ENCODE results near the gene PGAM2. TPM values are rescaled to one million over a fixed set of nuclear protein-coding genes. Genes with fewer than 3 reads are reported as not detected.

PGAM2 gene
- total RNA-seq, 1 experiment from 2014 or later, result 2.4 TPM

DNA sequence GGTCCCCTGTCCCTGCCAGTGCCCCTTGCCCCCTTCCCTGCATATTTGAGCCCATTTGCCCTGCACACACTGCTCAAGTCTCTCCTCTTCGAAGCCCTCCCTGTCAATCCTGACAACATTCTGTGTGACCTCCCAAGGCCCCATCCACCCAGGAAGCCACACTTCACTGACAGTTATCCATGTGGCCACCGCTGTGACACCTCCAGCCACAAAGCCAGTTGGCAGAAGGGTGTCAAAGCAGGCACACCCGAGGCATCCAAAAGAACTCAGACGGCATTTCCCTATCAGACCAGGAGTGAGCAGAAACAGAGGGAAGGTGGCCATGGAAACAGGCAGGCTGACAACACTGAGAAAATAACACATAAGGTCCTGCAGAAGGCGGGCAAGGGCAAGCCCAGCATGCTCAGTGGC is 12.3 kb upstream of the PGAM2 start (continued):
- TF ChIP-seq GTF2I (CRISPR knock-in tag; conservative IDR thresholded peaks at IDR 0.05), result no peak
- TF ChIP-seq, protein P1, sequence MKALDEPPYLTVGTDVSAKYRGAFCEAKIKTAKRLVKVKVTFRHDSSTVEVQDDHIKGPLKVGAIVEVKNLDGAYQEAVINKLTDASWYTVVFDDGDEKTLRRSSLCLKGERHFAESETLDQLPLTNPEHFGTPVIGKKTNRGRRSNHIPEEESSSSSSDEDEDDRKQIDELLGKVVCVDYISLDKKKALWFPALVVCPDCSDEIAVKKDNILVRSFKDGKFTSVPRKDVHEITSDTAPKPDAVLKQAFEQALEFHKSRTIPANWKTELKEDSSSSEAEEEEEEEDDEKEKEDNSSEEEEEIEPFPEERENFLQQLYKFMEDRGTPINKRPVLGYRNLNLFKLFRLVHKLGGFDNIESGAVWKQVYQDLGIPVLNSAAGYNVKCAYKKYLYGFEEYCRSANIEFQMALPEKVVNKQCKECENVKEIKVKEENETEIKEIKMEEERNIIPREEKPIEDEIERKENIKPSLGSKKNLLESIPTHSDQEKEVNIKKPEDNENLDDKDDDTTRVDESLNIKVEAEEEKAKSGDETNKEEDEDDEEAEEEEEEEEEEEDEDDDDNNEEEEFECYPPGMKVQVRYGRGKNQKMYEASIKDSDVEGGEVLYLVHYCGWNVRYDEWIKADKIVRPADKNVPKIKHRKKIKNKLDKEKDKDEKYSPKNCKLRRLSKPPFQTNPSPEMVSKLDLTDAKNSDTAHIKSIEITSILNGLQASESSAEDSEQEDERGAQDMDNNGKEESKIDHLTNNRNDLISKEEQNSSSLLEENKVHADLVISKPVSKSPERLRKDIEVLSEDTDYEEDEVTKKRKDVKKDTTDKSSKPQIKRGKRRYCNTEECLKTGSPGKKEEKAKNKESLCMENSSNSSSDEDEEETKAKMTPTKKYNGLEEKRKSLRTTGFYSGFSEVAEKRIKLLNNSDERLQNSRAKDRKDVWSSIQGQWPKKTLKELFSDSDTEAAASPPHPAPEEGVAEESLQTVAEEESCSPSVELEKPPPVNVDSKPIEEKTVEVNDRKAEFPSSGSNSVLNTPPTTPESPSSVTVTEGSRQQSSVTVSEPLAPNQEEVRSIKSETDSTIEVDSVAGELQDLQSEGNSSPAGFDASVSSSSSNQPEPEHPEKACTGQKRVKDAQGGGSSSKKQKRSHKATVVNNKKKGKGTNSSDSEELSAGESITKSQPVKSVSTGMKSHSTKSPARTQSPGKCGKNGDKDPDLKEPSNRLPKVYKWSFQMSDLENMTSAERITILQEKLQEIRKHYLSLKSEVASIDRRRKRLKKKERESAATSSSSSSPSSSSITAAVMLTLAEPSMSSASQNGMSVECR (CRISPR knock-in tag; IDR thresholded peaks at IDR 0.05; ENCODE audit: borderline replicate concordance), result no peak
- TF ChIP-seq, protein P2, sequence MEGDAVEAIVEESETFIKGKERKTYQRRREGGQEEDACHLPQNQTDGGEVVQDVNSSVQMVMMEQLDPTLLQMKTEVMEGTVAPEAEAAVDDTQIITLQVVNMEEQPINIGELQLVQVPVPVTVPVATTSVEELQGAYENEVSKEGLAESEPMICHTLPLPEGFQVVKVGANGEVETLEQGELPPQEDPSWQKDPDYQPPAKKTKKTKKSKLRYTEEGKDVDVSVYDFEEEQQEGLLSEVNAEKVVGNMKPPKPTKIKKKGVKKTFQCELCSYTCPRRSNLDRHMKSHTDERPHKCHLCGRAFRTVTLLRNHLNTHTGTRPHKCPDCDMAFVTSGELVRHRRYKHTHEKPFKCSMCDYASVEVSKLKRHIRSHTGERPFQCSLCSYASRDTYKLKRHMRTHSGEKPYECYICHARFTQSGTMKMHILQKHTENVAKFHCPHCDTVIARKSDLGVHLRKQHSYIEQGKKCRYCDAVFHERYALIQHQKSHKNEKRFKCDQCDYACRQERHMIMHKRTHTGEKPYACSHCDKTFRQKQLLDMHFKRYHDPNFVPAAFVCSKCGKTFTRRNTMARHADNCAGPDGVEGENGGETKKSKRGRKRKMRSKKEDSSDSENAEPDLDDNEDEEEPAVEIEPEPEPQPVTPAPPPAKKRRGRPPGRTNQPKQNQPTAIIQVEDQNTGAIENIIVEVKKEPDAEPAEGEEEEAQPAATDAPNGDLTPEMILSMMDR (IDR thresholded peaks at IDR 0.05), result no peak
- TF ChIP-seq, protein P3, sequence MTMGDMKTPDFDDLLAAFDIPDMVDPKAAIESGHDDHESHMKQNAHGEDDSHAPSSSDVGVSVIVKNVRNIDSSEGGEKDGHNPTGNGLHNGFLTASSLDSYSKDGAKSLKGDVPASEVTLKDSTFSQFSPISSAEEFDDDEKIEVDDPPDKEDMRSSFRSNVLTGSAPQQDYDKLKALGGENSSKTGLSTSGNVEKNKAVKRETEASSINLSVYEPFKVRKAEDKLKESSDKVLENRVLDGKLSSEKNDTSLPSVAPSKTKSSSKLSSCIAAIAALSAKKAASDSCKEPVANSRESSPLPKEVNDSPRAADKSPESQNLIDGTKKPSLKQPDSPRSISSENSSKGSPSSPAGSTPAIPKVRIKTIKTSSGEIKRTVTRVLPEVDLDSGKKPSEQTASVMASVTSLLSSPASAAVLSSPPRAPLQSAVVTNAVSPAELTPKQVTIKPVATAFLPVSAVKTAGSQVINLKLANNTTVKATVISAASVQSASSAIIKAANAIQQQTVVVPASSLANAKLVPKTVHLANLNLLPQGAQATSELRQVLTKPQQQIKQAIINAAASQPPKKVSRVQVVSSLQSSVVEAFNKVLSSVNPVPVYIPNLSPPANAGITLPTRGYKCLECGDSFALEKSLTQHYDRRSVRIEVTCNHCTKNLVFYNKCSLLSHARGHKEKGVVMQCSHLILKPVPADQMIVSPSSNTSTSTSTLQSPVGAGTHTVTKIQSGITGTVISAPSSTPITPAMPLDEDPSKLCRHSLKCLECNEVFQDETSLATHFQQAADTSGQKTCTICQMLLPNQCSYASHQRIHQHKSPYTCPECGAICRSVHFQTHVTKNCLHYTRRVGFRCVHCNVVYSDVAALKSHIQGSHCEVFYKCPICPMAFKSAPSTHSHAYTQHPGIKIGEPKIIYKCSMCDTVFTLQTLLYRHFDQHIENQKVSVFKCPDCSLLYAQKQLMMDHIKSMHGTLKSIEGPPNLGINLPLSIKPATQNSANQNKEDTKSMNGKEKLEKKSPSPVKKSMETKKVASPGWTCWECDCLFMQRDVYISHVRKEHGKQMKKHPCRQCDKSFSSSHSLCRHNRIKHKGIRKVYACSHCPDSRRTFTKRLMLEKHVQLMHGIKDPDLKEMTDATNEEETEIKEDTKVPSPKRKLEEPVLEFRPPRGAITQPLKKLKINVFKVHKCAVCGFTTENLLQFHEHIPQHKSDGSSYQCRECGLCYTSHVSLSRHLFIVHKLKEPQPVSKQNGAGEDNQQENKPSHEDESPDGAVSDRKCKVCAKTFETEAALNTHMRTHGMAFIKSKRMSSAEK (CRISPR knock-in tag; IDR thresholded peaks at IDR 0.05; ENCODE audit: borderline replicate concordance), result no peak
- TF ChIP-seq, protein P4, sequence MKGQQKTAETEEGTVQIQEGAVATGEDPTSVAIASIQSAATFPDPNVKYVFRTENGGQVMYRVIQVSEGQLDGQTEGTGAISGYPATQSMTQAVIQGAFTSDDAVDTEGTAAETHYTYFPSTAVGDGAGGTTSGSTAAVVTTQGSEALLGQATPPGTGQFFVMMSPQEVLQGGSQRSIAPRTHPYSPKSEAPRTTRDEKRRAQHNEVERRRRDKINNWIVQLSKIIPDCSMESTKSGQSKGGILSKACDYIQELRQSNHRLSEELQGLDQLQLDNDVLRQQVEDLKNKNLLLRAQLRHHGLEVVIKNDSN (CRISPR knock-in tag; IDR thresholded peaks at IDR 0.05), result no peak

DNA sequence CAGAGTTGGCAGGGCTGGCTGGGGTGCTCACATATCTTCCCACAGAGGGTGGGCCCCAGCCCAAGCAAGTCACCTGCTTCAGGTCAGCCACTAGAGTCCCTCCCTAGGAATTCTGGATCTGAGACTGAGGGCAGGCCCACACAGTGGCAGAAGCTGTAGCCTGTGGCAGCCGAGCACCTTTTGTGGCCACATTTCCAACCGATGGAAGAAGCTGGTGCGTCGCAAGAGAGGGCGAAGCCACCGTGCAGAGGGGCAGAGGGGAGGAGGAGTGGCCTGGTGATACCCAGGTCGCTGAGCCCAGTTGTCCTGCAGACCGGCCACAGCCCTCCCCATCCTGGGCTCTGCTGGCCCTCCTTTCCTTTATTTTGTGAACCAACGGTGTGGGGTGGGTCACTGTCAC is 11.7 kb upstream of the PGAM2 start:
- Mint-ChIP-seq H3K36me3 (peaks cover 29% of the 10 kb centered on the region), H3K4me1 (peaks cover 9% of the 10 kb centered on the region; the same call in 1 of the 2 replicates), H3K9me3 (no peaks in the 10 kb centered on the region), H3K27ac (no peak overlapping the region), H3K27me3 (ENCODE audit: low read depth) (no peaks in the 10 kb centered on the region), H3K4me3 (no peak overlapping the region)
- CTCF ChIA-PET, result no interaction called here
- DNase-seq (ENCODE audit: low spot score), result no peak
- no peak for ATAC-seq
- POLR2A ChIA-PET, result no interaction called here
- TF ChIP-seq ELF4 (CRISPR knock-in tag; IDR thresholded peaks at IDR 0.05; ENCODE audit: low read depth) (no peak), CBFB (CRISPR knock-in tag; IDR thresholded peaks at IDR 0.05; ENCODE audit: low read depth) (no peak), NR2C2 (CRISPR knock-in tag; IDR thresholded peaks at IDR 0.05) (no peak), FOXJ3 (CRISPR knock-in tag; IDR thresholded peaks at IDR 0.05; ENCODE audit: borderline replicate concordance) (no peak), FOXK1 (CRISPR knock-in tag; IDR thresholded peaks at IDR 0.05) (no peak), ZNF416 (CRISPR knock-in tag; IDR thresholded peaks at IDR 0.05) (no peak), TEAD1 (CRISPR knock-in tag; IDR thresholded peaks at IDR 0.05) (no peak), TCF7 (CRISPR knock-in tag; IDR thresholded peaks at IDR 0.05; ENCODE audit: low read depth) (no peak), TEAD4 (CRISPR knock-in tag; IDR thresholded peaks at IDR 0.05) (no peak), RORB (CRISPR knock-in tag; IDR thresholded peaks at IDR 0.05) (no peak), JAZF1 (CRISPR knock-in tag; IDR thresholded peaks at IDR 0.05) (no peak)
- TF ChIP-seq, protein P5, sequence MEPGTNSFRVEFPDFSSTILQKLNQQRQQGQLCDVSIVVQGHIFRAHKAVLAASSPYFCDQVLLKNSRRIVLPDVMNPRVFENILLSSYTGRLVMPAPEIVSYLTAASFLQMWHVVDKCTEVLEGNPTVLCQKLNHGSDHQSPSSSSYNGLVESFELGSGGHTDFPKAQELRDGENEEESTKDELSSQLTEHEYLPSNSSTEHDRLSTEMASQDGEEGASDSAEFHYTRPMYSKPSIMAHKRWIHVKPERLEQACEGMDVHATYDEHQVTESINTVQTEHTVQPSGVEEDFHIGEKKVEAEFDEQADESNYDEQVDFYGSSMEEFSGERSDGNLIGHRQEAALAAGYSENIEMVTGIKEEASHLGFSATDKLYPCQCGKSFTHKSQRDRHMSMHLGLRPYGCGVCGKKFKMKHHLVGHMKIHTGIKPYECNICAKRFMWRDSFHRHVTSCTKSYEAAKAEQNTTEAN (CRISPR knock-in tag; IDR thresholded peaks at IDR 0.05), result no peak
- TF ChIP-seq, protein P6, sequence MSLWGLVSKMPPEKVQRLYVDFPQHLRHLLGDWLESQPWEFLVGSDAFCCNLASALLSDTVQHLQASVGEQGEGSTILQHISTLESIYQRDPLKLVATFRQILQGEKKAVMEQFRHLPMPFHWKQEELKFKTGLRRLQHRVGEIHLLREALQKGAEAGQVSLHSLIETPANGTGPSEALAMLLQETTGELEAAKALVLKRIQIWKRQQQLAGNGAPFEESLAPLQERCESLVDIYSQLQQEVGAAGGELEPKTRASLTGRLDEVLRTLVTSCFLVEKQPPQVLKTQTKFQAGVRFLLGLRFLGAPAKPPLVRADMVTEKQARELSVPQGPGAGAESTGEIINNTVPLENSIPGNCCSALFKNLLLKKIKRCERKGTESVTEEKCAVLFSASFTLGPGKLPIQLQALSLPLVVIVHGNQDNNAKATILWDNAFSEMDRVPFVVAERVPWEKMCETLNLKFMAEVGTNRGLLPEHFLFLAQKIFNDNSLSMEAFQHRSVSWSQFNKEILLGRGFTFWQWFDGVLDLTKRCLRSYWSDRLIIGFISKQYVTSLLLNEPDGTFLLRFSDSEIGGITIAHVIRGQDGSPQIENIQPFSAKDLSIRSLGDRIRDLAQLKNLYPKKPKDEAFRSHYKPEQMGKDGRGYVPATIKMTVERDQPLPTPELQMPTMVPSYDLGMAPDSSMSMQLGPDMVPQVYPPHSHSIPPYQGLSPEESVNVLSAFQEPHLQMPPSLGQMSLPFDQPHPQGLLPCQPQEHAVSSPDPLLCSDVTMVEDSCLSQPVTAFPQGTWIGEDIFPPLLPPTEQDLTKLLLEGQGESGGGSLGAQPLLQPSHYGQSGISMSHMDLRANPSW (CRISPR knock-in tag; conservative IDR thresholded peaks at IDR 0.05; ENCODE audit: low read depth), result no peak
- TF ChIP-seq, protein P7, sequence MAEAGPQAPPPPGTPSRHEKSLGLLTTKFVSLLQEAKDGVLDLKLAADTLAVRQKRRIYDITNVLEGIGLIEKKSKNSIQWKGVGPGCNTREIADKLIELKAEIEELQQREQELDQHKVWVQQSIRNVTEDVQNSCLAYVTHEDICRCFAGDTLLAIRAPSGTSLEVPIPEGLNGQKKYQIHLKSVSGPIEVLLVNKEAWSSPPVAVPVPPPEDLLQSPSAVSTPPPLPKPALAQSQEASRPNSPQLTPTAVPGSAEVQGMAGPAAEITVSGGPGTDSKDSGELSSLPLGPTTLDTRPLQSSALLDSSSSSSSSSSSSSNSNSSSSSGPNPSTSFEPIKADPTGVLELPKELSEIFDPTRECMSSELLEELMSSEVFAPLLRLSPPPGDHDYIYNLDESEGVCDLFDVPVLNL (CRISPR knock-in tag; IDR thresholded peaks at IDR 0.05; ENCODE audit: borderline replicate concordance, low read depth), result no peak
- TF ChIP-seq, protein P4 (CRISPR knock-in tag; IDR thresholded peaks at IDR 0.05), result no peak

Data from WTC11 (cell line).